GM12801 (cell line): ENCODE measurements around the gene SYNE3.

Experiments
- TF ChIP-seq, protein P1 (sequence below): IDR thresholded peaks from one replicate; pipeline ENCODE4 v1.5.1; 2011; ENCODE audit warnings: control low read depth; ENCODE audit not compliant: insufficient read length; ENCODE audit errors: extremely low read depth

The SYNE3 gene

DNA sequence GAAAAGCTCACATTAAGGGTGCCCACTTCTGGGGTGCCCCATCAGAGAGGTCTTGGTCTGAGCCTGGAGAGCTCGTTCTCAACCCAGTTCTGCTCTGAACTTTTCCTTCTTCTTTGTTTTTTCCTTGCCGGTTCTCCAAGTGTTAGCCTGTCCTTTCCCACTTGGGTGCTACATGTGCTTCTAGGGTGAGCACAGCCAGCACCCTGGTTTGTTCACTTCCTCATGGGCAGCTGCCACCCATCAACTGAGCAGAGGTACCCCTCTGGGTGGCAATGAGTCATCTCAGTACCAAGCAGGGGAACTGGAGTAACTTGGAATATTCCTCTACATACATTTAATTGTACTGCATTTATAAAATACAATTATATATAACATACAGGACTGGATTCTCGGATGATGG, 3.9 kb upstream of the SYNE3 start:
- TF ChIP-seq, protein P1, sequence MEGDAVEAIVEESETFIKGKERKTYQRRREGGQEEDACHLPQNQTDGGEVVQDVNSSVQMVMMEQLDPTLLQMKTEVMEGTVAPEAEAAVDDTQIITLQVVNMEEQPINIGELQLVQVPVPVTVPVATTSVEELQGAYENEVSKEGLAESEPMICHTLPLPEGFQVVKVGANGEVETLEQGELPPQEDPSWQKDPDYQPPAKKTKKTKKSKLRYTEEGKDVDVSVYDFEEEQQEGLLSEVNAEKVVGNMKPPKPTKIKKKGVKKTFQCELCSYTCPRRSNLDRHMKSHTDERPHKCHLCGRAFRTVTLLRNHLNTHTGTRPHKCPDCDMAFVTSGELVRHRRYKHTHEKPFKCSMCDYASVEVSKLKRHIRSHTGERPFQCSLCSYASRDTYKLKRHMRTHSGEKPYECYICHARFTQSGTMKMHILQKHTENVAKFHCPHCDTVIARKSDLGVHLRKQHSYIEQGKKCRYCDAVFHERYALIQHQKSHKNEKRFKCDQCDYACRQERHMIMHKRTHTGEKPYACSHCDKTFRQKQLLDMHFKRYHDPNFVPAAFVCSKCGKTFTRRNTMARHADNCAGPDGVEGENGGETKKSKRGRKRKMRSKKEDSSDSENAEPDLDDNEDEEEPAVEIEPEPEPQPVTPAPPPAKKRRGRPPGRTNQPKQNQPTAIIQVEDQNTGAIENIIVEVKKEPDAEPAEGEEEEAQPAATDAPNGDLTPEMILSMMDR = no peak

DNA sequence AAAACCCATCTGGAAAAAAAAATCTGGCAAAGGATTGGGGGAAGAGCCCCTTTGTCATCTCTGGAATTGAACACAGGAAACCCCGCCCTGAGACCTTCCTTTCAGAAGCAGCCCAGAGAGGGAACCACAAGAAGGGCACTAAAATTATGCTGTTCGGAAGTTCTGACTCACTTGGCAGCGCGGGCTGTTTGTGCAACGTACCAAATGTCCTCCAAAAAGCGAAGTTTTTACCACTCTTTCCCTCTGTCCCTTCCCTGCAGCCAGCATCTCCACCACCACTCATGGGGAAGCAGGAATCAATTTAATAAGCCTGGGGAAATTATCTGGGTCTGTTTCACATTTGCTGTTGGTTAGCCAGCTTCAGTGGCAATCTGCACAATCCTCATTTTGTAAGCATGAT, 3.2 kb upstream of the SYNE3 start:
- TF ChIP-seq, protein P1 = no peak

DNA sequence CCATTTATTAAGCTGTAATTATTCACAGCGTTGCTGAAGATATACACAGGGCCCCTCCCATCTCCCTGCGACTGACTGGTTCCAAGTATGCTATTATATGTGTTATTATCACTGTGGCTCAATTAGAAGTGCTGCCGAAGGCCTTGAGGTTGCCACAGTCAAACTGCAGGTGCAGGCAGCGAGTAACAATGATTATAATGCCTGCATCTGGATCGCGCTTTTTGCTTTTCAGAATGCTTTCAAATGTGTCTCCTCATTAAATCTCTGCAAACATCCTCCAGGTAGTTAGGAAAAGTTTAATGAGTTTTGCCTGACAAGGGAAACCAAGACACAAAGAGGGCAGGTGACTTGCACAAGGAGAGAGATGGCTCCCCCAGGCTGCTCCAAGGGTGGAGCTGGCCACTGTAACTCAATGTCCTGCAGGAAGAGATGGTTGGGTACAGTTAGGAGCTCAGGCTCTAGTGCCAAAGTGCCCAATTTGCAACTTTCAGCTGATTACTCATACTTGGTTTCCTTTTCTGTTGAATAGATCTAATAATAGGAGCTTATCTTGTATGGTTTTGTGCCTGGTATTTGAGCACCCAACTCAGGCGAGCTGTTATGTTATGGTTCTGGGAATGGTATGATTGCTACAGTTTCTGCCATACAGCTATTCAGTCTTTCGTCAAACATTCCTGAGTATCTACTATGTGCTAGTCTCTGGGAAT, 1.7 kb upstream of the SYNE3 start:
- TF ChIP-seq, protein P1 = no peak

DNA sequence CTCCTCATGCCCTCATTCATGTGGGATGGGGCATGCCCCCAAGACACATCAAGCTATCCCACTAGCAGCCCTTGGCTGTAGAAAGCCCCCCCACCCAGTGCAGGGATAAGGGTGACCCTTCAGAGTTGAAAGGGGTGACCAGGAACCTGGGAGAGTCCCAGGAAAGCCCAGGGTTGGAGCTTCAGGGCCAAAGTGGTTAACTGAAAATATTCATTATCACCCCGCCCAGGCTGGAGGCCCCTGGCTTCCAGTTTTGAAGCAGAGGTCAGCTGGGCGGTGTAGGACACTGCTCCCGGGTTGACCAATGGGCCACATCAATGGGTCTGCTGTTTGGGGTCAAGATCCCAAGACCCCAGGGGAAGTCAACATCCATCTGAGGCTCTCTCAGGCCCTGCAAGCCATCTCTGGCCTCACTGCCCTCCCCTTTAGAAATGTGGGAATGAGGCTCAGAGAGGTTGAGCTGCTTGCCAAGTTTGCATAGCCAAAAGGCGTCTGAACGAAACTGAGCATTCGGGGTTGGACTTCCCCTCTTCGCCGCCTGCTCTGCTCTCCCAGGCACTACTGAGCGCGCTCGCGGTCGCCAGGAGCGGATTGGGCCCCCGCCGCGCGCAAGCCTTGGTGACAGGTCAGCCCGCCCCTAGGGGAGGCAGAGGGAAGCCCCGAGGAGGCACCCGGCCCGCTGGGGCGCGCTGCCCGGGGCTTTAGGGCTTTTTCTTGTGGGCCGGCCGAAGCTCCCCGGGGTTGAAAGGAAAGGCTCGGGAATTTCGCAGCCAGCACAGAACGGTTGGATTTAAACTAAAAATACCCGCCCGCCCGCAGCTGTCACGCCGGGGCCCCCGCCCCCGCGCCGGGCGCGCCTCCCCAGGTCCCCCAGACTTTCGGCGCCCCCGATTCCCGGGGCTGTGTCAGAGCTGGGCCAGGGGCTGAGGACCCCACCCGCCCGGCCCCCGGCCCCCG, 576 bp downstream of the SYNE3 start:
- TF ChIP-seq, protein P1 = no peak

DNA sequence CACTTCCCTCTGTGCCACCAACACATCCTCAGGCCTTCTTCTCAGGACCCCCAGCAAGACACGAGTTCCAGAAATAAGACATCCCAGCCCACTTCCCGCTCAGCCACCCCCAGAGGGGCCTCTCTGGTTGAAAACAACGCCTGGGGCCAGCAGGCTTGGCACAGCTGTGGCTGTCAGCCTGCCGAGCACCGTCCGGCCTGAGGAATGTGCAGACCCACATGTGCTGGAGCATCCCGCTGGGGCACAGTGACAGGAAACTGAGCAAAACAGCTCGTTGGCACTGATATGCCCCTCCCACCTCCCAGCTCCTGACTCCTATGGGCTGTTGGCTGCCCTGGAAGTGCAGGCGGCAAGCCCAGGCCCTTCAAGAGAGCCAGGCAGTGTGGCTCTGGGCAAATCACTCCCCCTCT, 1.4 kb downstream of the SYNE3 start:
- TF ChIP-seq, protein P1 = no peak

DNA sequence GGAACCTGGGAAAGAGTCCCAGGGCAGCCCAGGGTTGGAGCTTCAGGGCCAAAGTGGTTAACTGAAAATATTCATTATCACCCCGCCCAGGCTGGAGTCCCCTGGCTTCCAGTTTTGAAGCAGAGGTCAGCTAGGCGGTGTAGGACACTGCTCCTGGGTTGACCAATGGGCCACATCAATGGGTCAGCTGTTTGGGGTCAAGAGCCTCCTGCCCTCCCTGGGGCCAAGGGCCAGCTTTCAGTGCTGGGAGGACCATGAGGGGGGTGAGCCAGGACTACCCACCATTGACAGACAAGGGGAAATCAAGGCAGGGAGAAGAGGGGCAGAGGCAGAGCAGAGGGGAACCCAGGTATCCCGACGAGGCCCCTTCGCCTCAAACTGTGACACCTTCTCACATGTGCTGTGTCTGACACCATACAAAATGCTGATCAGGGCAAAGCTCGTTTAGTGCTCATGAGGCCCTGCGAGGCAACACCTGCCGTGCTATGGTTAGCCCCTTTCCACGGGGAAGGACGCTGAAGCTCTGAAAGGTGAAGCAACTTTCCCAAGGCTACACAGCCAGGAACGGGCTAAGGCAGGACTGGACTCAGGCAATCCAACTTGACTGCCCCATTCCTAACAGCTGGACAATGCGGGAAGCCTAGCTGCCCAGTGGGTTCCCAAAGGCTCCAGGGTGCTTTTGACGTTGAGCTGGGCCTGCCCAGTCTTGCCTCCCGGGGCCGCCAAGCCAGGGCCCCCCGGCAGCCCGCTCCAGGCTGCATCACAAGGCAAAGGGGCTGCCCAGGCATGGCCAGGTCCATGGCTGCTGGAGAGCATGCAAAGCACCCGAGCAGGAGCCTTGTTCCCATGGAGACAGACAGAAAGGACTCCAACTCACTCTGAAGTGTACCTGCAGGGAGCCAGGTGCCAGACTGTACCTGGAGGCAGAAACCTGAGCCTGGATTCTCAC, 2.0 kb downstream of the SYNE3 start:
- TF ChIP-seq, protein P1 = no peak
